HUES64 (cell line): Measurements from ENCODE around the gene PACRG.

Source experiments
- H3K27ac ChIP-seq: 2 replicates; pipeline ENCODE4 v1.7.0; 2013; ENCODE audit warnings: low read depth, low read length, inconsistent platforms
- H3K27me3 ChIP-seq: 2 replicates; pipeline ENCODE4 v1.6.1; 2013; ENCODE audit warnings: mild to moderate bottlenecking, low read length; ENCODE audit not compliant: insufficient read depth
- H3K36me3 ChIP-seq: 2 replicates; pipeline ENCODE4 v1.6.1; 2013; ENCODE audit warnings: mild to moderate bottlenecking, low read length; ENCODE audit not compliant: insufficient read depth
- H3K4me1 ChIP-seq: 2 replicates; pipeline ENCODE4 v1.6.1; 2013; ENCODE audit warnings: mild to moderate bottlenecking, low read length, moderate library complexity; ENCODE audit not compliant: insufficient read depth
- H3K4me3 ChIP-seq: 2 replicates; pipeline ENCODE4 v1.5.1; 2013; ENCODE audit warnings: mild to moderate bottlenecking, low read length, moderate library complexity
- H3K9ac ChIP-seq: 2 replicates; pipeline ENCODE4 v1.6.1; 2013; ENCODE audit warnings: mild to moderate bottlenecking, low read depth, low read length
- H3K9me3 ChIP-seq: 2 replicates; pipeline ENCODE4 v1.6.1; 2013; ENCODE audit warnings: low read depth, low read length; ENCODE audit not compliant: insufficient read depth
- WGBS: fragments of 150-250, 120-280 bp; methylation state at CpG from one replicate; pipeline ENCODE4 v1.1.7; 2013; ENCODE audit warnings: missing lambda C conversion rate; 5-methylcytosine and 5-hydroxymethylcytosine counted together

Gene PACRG

DNA sequence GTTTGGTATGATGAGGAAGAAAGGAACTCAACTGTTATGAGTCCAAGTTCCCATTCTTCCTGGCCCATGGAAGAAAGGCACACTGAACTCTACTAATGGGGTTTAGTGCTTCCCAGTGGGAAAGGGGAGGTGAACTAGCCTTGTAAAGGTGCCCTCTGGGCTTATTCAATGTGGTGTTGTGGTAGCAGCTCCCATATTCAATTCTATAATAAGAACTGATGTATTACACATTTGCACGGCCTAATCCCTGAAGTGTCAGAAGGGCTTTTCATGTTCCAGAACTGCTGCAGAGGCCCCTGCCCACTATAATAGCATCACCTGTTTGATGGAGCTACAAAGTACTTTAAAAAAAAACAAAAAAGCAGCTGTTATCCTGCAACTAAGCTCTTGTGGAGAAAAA, 17.4 kb upstream of the PACRG start:
- no peak overlapping the region for H3K27ac ChIP-seq
- no peak overlapping the region for H3K4me3 ChIP-seq
- H3K36me3 ChIP-seq, result no peaks in the 10 kb centered on the region
- WGBS, result 87% methylated on average over 1 of the region's 1 CpG
- peaks cover 11% of the 10 kb centered on the region for H3K4me1 ChIP-seq
- no peaks in the 10 kb centered on the region; the same call in 1 of the 2 replicates for H3K9me3 ChIP-seq
- no peak overlapping the region for H3K9ac ChIP-seq
- H3K27me3 ChIP-seq, result no peaks in the 10 kb centered on the region

DNA sequence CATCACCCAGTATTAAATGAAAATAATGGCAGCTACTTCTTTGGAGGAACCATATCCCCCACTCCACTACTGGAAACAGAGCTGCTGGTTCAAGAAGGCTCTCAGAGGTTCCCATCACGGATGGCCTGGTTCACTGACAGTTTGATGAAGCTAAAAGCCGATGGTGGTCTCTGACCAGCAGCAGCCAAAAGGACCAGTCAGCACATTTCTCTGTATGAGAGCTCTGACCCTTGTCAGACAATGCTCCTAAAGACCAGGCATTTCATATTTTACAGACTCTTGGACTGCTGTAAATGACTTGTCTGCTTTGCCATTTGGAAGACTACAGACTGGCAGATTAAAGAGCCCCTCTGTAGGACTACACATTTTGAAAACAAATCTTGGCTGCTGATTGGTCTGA, 16.8 kb upstream of the PACRG start:
- H3K27ac ChIP-seq, result no peak overlapping the region
- no peak overlapping the region for H3K9ac ChIP-seq
- 96% methylated on average over 2 of the region's 2 CpGs for WGBS
- no peaks in the 10 kb centered on the region for H3K27me3 ChIP-seq
- no peaks in the 10 kb centered on the region; the same call in 1 of the 2 replicates for H3K9me3 ChIP-seq
- no peak overlapping the region for H3K4me3 ChIP-seq
- no peaks in the 10 kb centered on the region for H3K36me3 ChIP-seq
- peaks cover 11% of the 10 kb centered on the region for H3K4me1 ChIP-seq

DNA sequence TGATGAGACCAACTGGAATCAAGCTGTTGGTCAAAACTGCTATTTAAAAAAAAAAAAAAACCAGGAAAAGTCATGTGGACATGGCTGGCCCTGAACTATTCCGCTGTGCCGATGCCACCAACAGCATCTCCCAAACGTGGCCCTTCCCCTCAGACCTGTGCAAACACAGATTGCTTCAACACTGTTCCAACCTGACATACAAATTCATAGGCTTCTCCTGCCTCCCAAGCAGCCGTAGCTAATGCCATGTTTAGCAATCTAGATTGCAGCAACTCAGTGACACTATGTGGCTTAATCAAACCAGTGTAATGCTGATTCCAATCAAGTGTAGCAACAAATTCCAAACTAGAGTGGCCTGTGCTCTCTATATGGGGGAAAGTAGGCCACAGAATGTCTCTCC, 16.4 kb upstream of the PACRG start:
- Histone ChIP-seq H3K27me3 (no peaks in the 10 kb centered on the region), H3K36me3 (no peaks in the 10 kb centered on the region), H3K9ac (no peak overlapping the region), H3K9me3 (no peaks in the 10 kb centered on the region; the same call in 1 of the 2 replicates), H3K27ac (no peak overlapping the region), H3K4me1 (peaks cover 11% of the 10 kb centered on the region), H3K4me3 (no peak overlapping the region)
- 70% methylated on average over 4 of the region's 4 CpGs for WGBS

DNA sequence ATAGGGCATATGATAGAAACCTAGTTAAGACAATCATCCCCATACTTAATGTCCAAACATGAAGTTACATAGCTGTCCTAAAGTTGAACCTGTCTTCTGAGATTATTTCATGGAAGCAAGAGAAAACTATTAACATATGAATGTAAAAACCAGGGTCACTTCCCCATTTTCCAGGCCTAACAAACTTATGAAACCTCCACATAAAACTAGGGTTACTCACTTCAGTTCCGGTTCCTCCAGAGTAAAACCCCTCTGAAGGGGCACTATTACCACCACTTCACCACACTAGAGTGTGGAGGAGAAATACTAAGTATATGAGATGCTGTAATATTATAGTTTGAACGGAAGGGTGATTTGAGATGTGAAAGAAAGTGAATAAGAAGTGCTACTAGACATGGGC, 15.1 kb upstream of the PACRG start:
- H3K4me3 ChIP-seq, result no peak overlapping the region
- H3K4me1 ChIP-seq, result peaks cover 11% of the 10 kb centered on the region
- 100% methylated on average over 1 of the region's 2 CpGs for WGBS
- H3K9me3 ChIP-seq, result no peaks in the 10 kb centered on the region; the same call in 1 of the 2 replicates
- H3K27me3 ChIP-seq, result no peaks in the 10 kb centered on the region
- H3K36me3 ChIP-seq, result no peaks in the 10 kb centered on the region
- no peak overlapping the region for H3K27ac ChIP-seq
- H3K9ac ChIP-seq, result no peak overlapping the region

DNA sequence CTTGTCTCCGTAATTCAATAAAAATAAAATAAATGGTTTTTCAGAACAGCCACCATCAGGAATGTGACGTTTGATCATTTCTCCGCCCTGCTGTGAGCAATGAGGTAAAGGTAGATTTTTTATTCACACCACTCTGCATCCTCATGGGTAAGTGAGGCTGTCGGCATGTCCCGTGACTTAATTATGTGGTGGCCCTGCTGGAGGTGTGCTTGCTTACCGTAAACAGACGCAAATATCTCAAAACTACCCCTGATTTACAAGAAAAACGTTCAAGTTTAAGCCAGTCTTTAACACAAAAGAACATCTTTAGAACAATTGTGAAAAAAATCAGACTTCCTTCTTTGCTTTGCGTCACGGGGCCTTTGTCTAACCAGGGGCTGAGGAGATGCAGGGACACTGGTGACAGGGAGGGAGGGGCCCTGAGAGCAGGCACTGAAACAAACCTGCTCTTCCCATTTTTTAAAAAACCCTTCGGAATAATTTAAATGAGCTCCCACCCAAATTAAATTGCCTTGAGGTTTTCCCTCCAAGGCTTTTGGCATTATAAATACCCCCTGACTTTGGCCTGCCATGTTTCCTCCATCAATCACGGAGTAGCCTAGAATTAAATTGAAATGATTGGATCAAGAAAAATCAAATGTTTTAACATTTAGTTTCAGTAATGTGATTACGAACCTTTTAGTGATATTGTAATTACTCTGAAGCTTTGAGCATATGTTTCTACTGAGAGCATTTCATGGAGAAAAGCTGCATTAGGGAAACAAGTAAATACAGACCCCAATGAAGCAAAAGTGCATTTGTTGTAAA, 13.6 kb upstream of the PACRG start:
- no peaks in the 10 kb centered on the region for H3K27me3 ChIP-seq
- no peak overlapping the region for H3K4me3 ChIP-seq
- WGBS, result 71% methylated on average over 11 of the region's 13 CpGs
- 0 out of 2 replicates have a peak overlapping the region, but pooled peaks have one; percentile 30 for H3K27ac ChIP-seq
- H3K9me3 ChIP-seq, result no peaks in the 10 kb centered on the region
- H3K4me1 ChIP-seq, result peaks cover 11% of the 10 kb centered on the region
- H3K9ac ChIP-seq, result no peak overlapping the region
- H3K36me3 ChIP-seq, result no peaks in the 10 kb centered on the region

DNA sequence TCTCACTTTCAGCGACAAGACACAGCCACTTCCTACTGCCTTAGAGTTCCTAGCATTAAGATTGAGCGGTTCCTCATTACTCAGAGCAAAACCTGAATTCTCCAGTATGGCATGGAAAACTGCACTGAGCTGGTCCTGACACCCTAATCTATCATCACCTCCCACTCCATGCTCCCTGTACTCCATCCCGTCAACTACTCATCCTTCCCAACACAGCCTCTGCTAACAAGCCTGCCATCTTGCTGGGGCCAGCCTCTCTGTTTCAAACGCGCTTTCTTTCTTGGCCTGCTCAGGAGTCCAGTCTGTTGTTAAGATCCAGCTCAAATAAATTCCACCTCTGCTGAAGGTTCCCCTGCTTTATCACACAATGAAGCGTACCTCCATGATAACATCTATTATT, 12.2 kb upstream of the PACRG start:
- H3K9ac ChIP-seq, result no peak overlapping the region
- no peak overlapping the region for H3K27ac ChIP-seq
- 93% methylated on average over 6 of the region's 6 CpGs for WGBS

DNA sequence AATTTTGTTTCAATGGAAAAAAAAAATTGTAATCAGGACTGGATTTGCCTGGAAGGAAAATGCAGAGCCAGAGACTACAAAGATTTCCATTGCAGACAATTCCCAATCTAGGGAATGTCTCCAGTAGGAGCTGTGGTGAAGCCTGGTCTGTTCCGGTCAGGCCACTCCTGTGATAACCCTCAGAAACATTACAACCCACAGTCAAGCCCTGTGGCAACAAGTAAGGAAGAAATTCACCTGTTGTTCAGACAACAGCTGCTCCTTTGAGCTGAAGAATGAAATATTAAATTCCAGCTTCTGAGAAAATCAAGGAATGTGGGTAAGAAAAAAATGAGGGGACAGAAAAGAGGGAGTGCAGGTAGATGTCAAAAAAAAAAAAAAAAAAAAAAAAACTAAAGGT, 8.2 kb upstream of the PACRG start:
- H3K9me3 ChIP-seq, result no peaks in the 10 kb centered on the region
- peaks cover 2% of the 10 kb centered on the region; the same call in 1 of the 2 replicates for H3K4me1 ChIP-seq
- no peak overlapping the region for H3K9ac ChIP-seq
- no peak overlapping the region for H3K4me3 ChIP-seq
- 100% methylated on average over 1 of the region's 1 CpG for WGBS
- no peaks in the 10 kb centered on the region for H3K36me3 ChIP-seq
- no peak overlapping the region for H3K27ac ChIP-seq
- no peaks in the 10 kb centered on the region for H3K27me3 ChIP-seq

More for the DNA sequence above, 12.2 kb upstream of the PACRG start:
- Histone ChIP-seq H3K36me3 (no peaks in the 10 kb centered on the region), H3K4me1 (peaks cover 11% of the 10 kb centered on the region), H3K4me3 (no peak overlapping the region), H3K9me3 (no peaks in the 10 kb centered on the region), H3K27me3 (no peaks in the 10 kb centered on the region)

DNA sequence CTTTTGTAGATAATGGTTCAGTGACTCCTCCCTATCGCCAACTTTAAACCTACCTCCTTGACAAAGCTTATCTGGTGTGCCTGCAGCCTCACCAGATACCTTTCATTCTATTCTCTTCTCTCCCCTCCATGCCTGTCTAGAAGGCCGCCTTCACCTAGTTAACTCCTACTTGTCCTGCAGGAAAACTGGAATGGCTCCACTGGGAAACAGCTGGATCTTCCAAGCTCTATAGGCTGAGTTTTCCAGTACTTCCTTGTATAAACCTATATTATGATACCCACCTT, 6.4 kb upstream of the PACRG start:
- 91% methylated on average over 2 of the region's 2 CpGs for WGBS
- Histone ChIP-seq H3K27me3 (peaks cover 3% of the 10 kb centered on the region; the same call in 1 of the 2 replicates), H3K4me3 (no peak overlapping the region), H3K36me3 (no peaks in the 10 kb centered on the region), H3K27ac (no peak overlapping the region), H3K4me1 (no peaks in the 10 kb centered on the region), H3K9ac (no peak overlapping the region), H3K9me3 (no peaks in the 10 kb centered on the region)

DNA sequence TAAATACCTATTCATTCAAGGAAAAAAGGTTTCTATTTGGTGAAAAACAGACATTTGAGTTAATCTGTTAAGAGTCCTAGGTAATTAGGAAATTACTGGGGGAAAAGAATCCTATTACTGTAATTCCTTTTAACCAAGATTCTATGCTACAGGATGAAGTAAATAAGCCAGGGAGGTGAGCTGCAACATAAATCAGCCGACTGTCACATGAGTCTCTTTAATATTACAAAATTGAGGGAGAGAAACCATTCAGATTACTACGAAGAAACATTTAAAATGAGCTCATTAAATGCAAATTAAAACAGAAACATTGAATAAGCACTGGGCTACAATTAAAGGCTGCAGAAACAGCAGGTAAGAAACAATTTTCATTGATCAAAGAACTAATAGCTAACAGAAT, 5.5 kb upstream of the PACRG start:
- no peaks in the 10 kb centered on the region for H3K36me3 ChIP-seq
- H3K9me3 ChIP-seq, result no peaks in the 10 kb centered on the region
- H3K27me3 ChIP-seq, result peaks cover 6% of the 10 kb centered on the region; the same call in 1 of the 2 replicates
- no CpG with 5 or more reads among the region's 2 CpGs for WGBS
- no peak overlapping the region for H3K4me3 ChIP-seq
- no peaks in the 10 kb centered on the region for H3K4me1 ChIP-seq
- H3K9ac ChIP-seq, result no peak overlapping the region
- no peak overlapping the region for H3K27ac ChIP-seq

DNA sequence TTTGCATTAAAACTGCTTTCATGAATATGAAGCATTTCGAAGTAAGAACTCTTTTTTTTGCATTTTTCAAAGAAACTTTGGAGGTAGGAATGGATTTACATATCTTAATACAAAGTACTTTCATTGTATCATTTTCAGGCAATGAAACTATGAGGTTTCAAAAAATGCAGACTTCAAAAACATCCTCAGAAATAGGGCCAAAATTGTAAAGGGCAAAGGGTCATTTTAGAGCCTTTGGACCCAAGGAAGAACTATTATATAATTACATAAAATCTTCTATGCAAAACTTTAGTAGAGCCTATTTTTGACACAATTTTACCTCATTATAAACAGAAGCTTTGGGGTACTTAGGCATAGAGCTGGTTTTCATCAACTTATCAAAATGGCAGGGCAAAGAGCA, 5.1 kb upstream of the PACRG start:
- no CpG with 5 or more reads among the region's 1 CpG for WGBS
- Histone ChIP-seq H3K9ac (no peak overlapping the region), H3K27ac (no peak overlapping the region), H3K36me3 (no peaks in the 10 kb centered on the region), H3K9me3 (no peaks in the 10 kb centered on the region), H3K4me1 (no peaks in the 10 kb centered on the region), H3K27me3 (peaks cover 6% of the 10 kb centered on the region; the same call in 1 of the 2 replicates), H3K4me3 (no peak overlapping the region)

DNA sequence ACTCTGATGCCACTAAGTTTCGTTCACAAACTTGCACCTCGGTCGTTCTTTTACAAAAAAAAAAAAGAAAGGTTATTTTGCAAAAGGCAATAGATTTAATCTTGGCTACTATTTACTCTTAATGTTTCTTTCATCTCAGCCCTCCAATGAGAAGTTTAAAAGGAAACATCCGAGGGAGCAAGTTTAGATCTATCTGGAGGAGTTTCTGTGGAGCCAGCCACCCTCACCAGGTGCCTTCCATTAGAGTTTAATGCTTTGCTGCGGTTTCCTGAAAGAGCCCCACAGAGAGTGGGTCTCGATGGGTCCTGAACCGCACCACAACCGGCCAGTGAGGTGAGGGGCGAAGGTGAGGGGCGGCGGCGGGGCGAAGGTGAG, 840 bp upstream of the PACRG start:
- no peak overlapping the region for H3K27ac ChIP-seq
- H3K9ac ChIP-seq, result no peak overlapping the region
- WGBS, result 3% methylated on average over 10 of the region's 13 CpGs

DNA sequence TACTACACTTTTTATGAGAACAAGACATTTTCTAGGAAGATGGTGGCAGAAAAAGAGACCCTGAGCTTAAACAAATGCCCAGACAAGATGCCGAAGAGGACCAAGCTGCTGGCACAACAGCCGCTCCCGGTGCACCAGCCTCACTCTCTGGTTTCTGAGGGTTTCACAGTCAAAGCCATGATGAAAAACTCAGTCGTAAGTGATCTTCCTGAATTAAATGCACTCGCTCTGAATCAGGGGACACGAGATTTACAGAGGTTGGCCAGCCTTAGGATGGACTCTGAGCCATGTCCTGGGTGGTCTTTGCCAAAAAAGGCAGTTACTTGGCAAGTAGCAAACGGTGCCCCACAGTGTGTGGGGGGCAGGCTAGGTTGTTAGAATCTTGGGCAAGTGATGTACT, 423 bp downstream of the PACRG start:
- Histone ChIP-seq H3K36me3 (no peaks in the 10 kb centered on the region), H3K27ac (no peak overlapping the region), H3K4me1 (peaks cover 3% of the 10 kb centered on the region), H3K9me3 (no peaks in the 10 kb centered on the region), H3K9ac (no peak overlapping the region), H3K4me3 (peak overlapping the region; percentile 31), H3K27me3 (peaks cover 6% of the 10 kb centered on the region; the same call in 1 of the 2 replicates)
- WGBS, result 73% methylated on average over 7 of the region's 7 CpGs

More for the DNA sequence above, 840 bp upstream of the PACRG start:
- Histone ChIP-seq H3K4me1 (peaks cover 3% of the 10 kb centered on the region), H3K9me3 (no peaks in the 10 kb centered on the region), H3K36me3 (no peaks in the 10 kb centered on the region), H3K27me3 (peaks cover 6% of the 10 kb centered on the region; the same call in 1 of the 2 replicates), H3K4me3 (peak overlapping the region; percentile 76)
